ENCODE results near the gene PIK3CB.
"Not testable (repeated sequence)": the region's sequence is repeated elsewhere in the genome, so short reads cannot be mapped to it uniquely, and the experiment has no call there.

PIK3CB gene

DNA sequence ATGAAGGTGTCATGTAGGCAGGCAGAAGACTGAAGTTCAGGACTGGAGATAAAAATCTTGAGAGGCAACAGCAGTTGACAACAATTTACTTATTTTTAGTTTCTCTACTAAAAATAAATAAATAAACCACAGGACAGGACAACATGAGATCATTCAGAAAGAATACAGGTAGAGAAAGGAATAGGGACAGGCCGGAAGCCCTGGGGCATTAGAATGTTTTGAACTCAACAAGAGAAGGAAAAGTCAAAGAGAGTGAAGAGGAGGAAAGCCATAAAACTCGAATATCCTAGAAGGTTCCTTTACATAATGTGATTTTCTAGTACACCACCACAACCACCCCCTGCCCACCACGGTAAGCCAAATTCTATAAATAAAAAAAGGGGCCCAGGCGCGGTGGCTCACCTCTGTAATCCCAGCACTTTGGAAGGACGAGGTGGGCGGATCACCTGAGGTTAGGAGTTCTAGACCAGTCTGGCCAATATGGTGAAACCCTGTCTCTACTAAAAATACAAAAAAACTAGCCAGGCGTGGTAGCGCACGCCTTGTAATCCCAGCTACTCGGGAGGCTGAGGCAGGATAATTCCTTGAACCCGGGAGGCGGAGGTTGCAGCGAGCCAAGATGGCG is 4.7 kb downstream of the PIK3CB start:
- H3K4me3 ChIP-seq (ENCODE audit: low read length) = no peak overlapping the region
- TF ChIP-seq CTCF (conservative IDR thresholded peaks at IDR 0.05; ENCODE audit: low read depth, low read length) = no peak
- no peak for DNase-seq (ENCODE audit: low read depth)

DNA sequence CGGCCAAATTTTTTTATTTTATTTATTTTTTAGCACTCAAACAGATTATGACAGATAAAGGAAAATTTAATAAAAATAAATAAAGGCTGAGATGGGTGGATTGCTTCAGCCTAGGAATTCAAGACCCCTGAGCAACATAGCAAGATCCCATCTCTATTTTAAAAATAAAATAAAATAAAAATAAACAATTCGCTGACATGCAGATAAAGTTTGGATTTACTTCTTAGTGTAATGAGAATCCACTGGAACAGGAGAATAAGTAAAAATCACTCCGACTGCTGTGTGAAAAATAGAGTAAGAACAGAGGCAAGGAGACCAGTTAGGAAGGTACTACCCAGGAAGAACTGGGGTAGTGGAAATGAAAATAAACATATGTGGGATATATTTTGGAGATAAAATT is 5.6 kb downstream of the PIK3CB start:
- H3K4me3 ChIP-seq (ENCODE audit: low read length) = no peak overlapping the region
- TF ChIP-seq CTCF (conservative IDR thresholded peaks at IDR 0.05; ENCODE audit: low read depth, low read length) = no peak
- DNase-seq (ENCODE audit: low read depth) = no peak

- no peak for DNase-seq (ENCODE audit: low read depth)
- no peak overlapping the region for H3K4me3 ChIP-seq (ENCODE audit: low read length)
- TF ChIP-seq CTCF (conservative IDR thresholded peaks at IDR 0.05; ENCODE audit: low read depth, low read length) = no peak
These were observed 7.5 kb downstream of the PIK3CB start for GRCh38 chr3:138827222-138827621.

DNA sequence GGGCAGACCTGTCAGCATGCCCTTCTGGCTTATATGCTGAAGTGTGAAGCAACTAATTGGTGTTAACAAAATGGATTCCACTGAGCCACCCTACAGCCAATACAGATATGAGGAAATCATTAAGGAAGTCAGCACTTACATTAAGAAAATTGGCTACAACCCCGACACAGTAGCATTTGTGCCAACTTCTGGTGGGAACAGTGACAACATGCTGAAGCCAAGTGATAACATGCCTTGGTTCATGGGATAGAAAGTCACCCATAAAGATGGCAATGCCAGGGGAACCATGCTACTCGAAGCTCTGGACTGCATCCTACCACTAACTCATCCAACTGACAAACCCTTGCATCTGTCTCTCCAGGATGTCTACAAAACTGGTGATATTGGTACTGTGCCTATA is 9.4 kb downstream of the PIK3CB start:
- H3K4me3 ChIP-seq (ENCODE audit: low read length) = no peak overlapping the region
- no peak for TF ChIP-seq CTCF (conservative IDR thresholded peaks at IDR 0.05; ENCODE audit: low read depth, low read length)
- DNase-seq (ENCODE audit: low read depth) = no peak

DNA sequence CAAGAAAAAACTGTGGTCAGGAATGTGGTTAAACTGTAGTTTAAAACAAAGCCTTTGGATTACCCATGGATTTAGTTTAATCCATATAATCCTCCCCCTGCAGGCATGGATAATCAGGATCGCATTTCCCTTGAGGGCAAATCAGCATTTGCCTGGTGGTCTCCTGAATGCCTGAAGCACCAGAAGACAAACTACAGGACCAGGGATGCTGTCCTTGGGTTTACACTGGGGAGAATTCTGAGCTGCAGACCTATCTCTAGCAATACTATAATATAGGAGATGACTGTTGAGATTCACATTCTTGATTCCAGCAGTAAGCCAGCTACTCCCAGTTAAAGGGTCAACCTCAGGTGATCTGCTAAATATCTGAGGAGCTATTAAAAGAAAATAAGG is 10.6 kb downstream of the PIK3CB start:
- no peak overlapping the region for H3K4me3 ChIP-seq (ENCODE audit: low read length)
- no peak for TF ChIP-seq CTCF (conservative IDR thresholded peaks at IDR 0.05; ENCODE audit: low read depth, low read length)
- peak; percentile 58 for DNase-seq (ENCODE audit: low read depth)

DNA sequence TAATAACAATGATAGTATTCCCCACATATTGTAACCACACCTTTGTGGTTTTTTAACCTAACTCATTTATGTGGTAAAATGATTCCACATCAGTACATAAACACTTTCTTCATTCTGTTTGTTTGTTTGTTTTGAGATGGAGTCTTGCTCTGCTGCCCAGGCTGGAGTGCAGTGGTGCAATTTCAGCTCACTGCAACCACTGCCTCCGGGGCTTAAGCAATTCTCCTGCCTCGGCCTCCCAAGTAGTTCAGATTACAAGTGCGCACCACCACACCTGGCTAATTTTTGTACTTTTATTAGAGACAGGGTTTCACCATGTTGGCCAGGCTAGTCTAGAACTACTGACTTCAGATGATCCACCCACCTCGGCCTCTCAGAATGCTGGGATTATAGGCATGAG is 14.3 kb downstream of the PIK3CB start:
- not testable (repeated sequence) for DNase-seq (ENCODE audit: low read depth); H3K4me3 ChIP-seq (ENCODE audit: low read length)

GRCh38 chr3:138818185-138818860 is 16.4 kb downstream of the PIK3CB start:
- DNase-seq (ENCODE audit: low read depth) = no peak
- no peak for TF ChIP-seq CTCF (conservative IDR thresholded peaks at IDR 0.05; ENCODE audit: low read depth, low read length)
- no peak overlapping the region for H3K4me3 ChIP-seq (ENCODE audit: low read length)
